Dermis microvascular lymphatic vessel endothelial cell (primary cell): ENCODE data around the gene FAM177B. TPM values are rescaled to one million over a fixed set of nuclear protein-coding genes. Genes with fewer than 3 reads are reported as not detected.
"Not testable (repeated sequence)": the region's sequence is repeated elsewhere in the genome, so short reads cannot be mapped to it uniquely, and the experiment has no call there.

Source experiments
- DNase-seq, 2 donors: peaks; one replicate each; pipeline versions ENCODE4 v3.0.0 to v3.0.0-alpha.2; 2010; ENCODE audit warnings: low read depth in 2 of 2
- total RNA-seq: library from RNA; depleted of rRNA; stranded (reverse); fragments of >200 nt; gene quantifications from 2 replicates; pipeline ENCODE4 v1.2.1, GENCODE V29; 2014

FAM177B gene
- total RNA-seq, 1 donor from 2014 or later, result not detected

- DNase-seq, result no peak
These were observed 2.9 kb downstream of the FAM177B start for GRCh38 chr1:222739929-222740328.

- DNase-seq, result not testable (repeated sequence)
These were observed 4.8 kb downstream of the FAM177B start for GRCh38 chr1:222741630-222742457.

GRCh38 chr1:222749927-222750326 is 12.9 kb downstream of the FAM177B start:
- peak in 1 of 2 donors; percentile 3 for DNase-seq

GRCh38 chr1:222750651-222751050 is 13.6 kb downstream of the FAM177B start:
- no peak for DNase-seq

GRCh38 chr1:222751255-222751654 is 14.3 kb downstream of the FAM177B start:
- no peak for DNase-seq

GRCh38 chr1:222754366-222755139 is 17.6 kb downstream of the FAM177B start:
- no peak for DNase-seq

GRCh38 chr1:222757646-222758268 is 20.8 kb downstream of the FAM177B start:
- no peak for DNase-seq

- DNase-seq, result no peak
These were observed 22.5 kb downstream of the FAM177B start for GRCh38 chr1:222759451-222760035.

GRCh38 chr1:222761083-222761482 is 24.1 kb downstream of the FAM177B start:
- DNase-seq, result no peak

GRCh38 chr1:222762178-222762577 is 25.2 kb downstream of the FAM177B start:
- not testable (repeated sequence) for DNase-seq

- no peak for DNase-seq
These were observed 30.2 kb downstream of the FAM177B start for GRCh38 chr1:222767152-222767571.

GRCh38 chr1:222768592-222768991 is 31.6 kb downstream of the FAM177B start:
- no peak for DNase-seq

- DNase-seq, result no peak
These were observed 32.2 kb downstream of the FAM177B start for GRCh38 chr1:222769181-222769580.

GRCh38 chr1:222769971-222770620 is 33.1 kb downstream of the FAM177B start:
- peak in 1 of 2 donors; percentile 30 for DNase-seq

- no peak for DNase-seq
These were observed 36.0 kb downstream of the FAM177B start for GRCh38 chr1:222772996-222773379.

GRCh38 chr1:222777463-222777862 is 40.5 kb downstream of the FAM177B start:
- DNase-seq, result no peak

GRCh38 chr1:222777977-222778376 is 41.0 kb downstream of the FAM177B start:
- DNase-seq, result peak; percentile 10 to 54

GRCh38 chr1:222781251-222781650 is 44.2 kb downstream of the FAM177B start:
- DNase-seq, result no peak

GRCh38 chr1:222783051-222783450 is 46.0 kb downstream of the FAM177B start:
- no peak for DNase-seq

- no peak for DNase-seq
These were observed 47.4 kb downstream of the FAM177B start for GRCh38 chr1:222784371-222784770.

- peak in 1 of 2 donors; percentile 12 for DNase-seq
These were observed 47.9 kb downstream of the FAM177B start for GRCh38 chr1:222784916-222785315.
